IPS-20b (cell line): ENCODE measurements around the gene TMX2.
"Not testable (repeated sequence)": the region's sequence is repeated elsewhere in the genome, so short reads cannot be mapped to it uniquely, and the experiment has no call there.

Source experiments
- H3K27ac ChIP-seq: one replicate; pipeline ENCODE4 v1.5.1; 2013; ENCODE audit warnings: low read length
- H3K27me3 ChIP-seq: 2 replicates; pipeline ENCODE4 v1.6.1; 2013; ENCODE audit warnings: mild to moderate bottlenecking, low read length, inconsistent platforms; ENCODE audit not compliant: insufficient read depth
- H3K36me3 ChIP-seq: 2 replicates; pipeline ENCODE4 v1.6.1; 2013; ENCODE audit warnings: low read depth, mild to moderate bottlenecking, inconsistent platforms, low read length, moderate library complexity; ENCODE audit not compliant: insufficient read depth
- H3K4me1 ChIP-seq: 2 replicates; pipeline ENCODE4 v1.6.1; 2013; ENCODE audit warnings: mild to moderate bottlenecking, control low read depth, inconsistent platforms, low read length, moderate library complexity; ENCODE audit not compliant: insufficient read depth
- H3K4me3 ChIP-seq: 2 replicates; pipeline ENCODE4 v1.5.1; 2013; ENCODE audit warnings: mild to moderate bottlenecking, low read length, inconsistent platforms
- H3K9ac ChIP-seq: 2 replicates; pipeline ENCODE4 v1.6.1; 2013; ENCODE audit warnings: low read depth, mild to moderate bottlenecking, inconsistent platforms, low read length, moderate library complexity
- H3K9me3 ChIP-seq: 2 replicates; pipeline ENCODE4 v1.6.1; 2013; ENCODE audit warnings: mild to moderate bottlenecking, low read depth, low read length, inconsistent platforms; ENCODE audit not compliant: insufficient read depth

Gene TMX2

GRCh38 chr11:57690474-57690873, 21.9 kb upstream of the TMX2 start:
- not testable (repeated sequence) for H3K4me3 ChIP-seq, H3K4me1 ChIP-seq, H3K9ac ChIP-seq, H3K9me3 ChIP-seq, H3K27me3 ChIP-seq, H3K27ac ChIP-seq
- H3K36me3 ChIP-seq = peaks cover 86% of the 10 kb centered on the region

GRCh38 chr11:57698843-57699365, 13.5 kb upstream of the TMX2 start:
- Histone ChIP-seq H3K27ac (no peak overlapping the region), H3K36me3 (peaks cover 83% of the 10 kb centered on the region), H3K9me3 (no peaks in the 10 kb centered on the region), H3K27me3 (no peaks in the 10 kb centered on the region), H3K4me1 (no peaks in the 10 kb centered on the region), H3K9ac (no peak overlapping the region), H3K4me3 (no peak overlapping the region)

GRCh38 chr11:57699813-57700212, 12.6 kb upstream of the TMX2 start:
- Histone ChIP-seq H3K9me3 (no peaks in the 10 kb centered on the region), H3K36me3 (peaks cover 83% of the 10 kb centered on the region), H3K27ac (no peak overlapping the region), H3K27me3 (no peaks in the 10 kb centered on the region), H3K9ac (no peak overlapping the region), H3K4me3 (no peak overlapping the region), H3K4me1 (no peaks in the 10 kb centered on the region)

- H3K27me3 ChIP-seq = no peaks in the 10 kb centered on the region
- H3K36me3 ChIP-seq = peaks cover 80% of the 10 kb centered on the region
- H3K27ac ChIP-seq = no peak overlapping the region
- no peaks in the 10 kb centered on the region for H3K9me3 ChIP-seq
- no peaks in the 10 kb centered on the region for H3K4me1 ChIP-seq
- no peak overlapping the region for H3K9ac ChIP-seq
- H3K4me3 ChIP-seq = no peak overlapping the region
Measured at GRCh38 chr11:57700425-57700824, 12.0 kb upstream of the TMX2 start.

GRCh38 chr11:57703341-57703740, 9.1 kb upstream of the TMX2 start:
- peaks cover 62% of the 10 kb centered on the region for H3K36me3 ChIP-seq
- no peaks in the 10 kb centered on the region for H3K27me3 ChIP-seq
- H3K4me3 ChIP-seq = no peak overlapping the region
- H3K4me1 ChIP-seq = no peaks in the 10 kb centered on the region
- no peak overlapping the region for H3K9ac ChIP-seq
- H3K9me3 ChIP-seq = no peaks in the 10 kb centered on the region
- no peak overlapping the region for H3K27ac ChIP-seq

- H3K4me1 ChIP-seq = no peaks in the 10 kb centered on the region
- H3K27me3 ChIP-seq = no peaks in the 10 kb centered on the region
- no peak overlapping the region for H3K27ac ChIP-seq
- no peak overlapping the region for H3K4me3 ChIP-seq
- H3K36me3 ChIP-seq = peaks cover 53% of the 10 kb centered on the region
- H3K9me3 ChIP-seq = no peaks in the 10 kb centered on the region
- no peak overlapping the region for H3K9ac ChIP-seq
Measured at GRCh38 chr11:57704932-57705331, 7.5 kb upstream of the TMX2 start.

- not testable (repeated sequence) for H3K4me3 ChIP-seq, H3K9me3 ChIP-seq, H3K27me3 ChIP-seq, H3K4me1 ChIP-seq, H3K27ac ChIP-seq, H3K9ac ChIP-seq
- peaks cover 48% of the 10 kb centered on the region for H3K36me3 ChIP-seq
Measured at GRCh38 chr11:57705432-57705831, 7.0 kb upstream of the TMX2 start.

- Histone ChIP-seq H3K4me1 (peaks cover 7% of the 10 kb centered on the region; the same call in 1 of the 2 replicates), H3K4me3 (no peak overlapping the region), H3K36me3 (peaks cover 10% of the 10 kb centered on the region), H3K27ac (no peak overlapping the region), H3K9me3 (no peaks in the 10 kb centered on the region), H3K27me3 (no peaks in the 10 kb centered on the region), H3K9ac (no peak overlapping the region)
Measured at GRCh38 chr11:57709802-57710367, 2.5 kb upstream of the TMX2 start.

- Histone ChIP-seq H3K27ac (peak within 1 kb of the TSS; percentile 88), H3K4me1 (peaks cover 7% of the 10 kb centered on the region; the same call in 1 of the 2 replicates), H3K4me3 (peak within 1 kb of the TSS; percentile 98), H3K9ac (peak within 1 kb of the TSS; percentile 98), H3K36me3 (peaks cover 8% of the 10 kb centered on the region; the same call in 1 of the 2 replicates), H3K9me3 (no peaks in the 10 kb centered on the region), H3K27me3 (no peaks in the 10 kb centered on the region)
Measured at GRCh38 chr11:57711414-57712255, 758 bp upstream of the TMX2 start, which contains the start of gene MED19. Gene MED19, minus strand, starts transcription at chr11:57712215. Its CDS starts 36 bp downstream, at chr11:57712179.

- peak overlapping the region; percentile 98 for H3K4me3 ChIP-seq
- H3K27me3 ChIP-seq = no peaks in the 10 kb centered on the region
- no peak overlapping the region for H3K27ac ChIP-seq
- peak overlapping the region; percentile 98; the same call in 1 of the 2 replicates for H3K9ac ChIP-seq
- H3K36me3 ChIP-seq = peaks cover 10% of the 10 kb centered on the region
- no peaks in the 10 kb centered on the region; the same call in 1 of the 2 replicates for H3K9me3 ChIP-seq
- H3K4me1 ChIP-seq = peaks cover 7% of the 10 kb centered on the region; the same call in 1 of the 2 replicates
Measured at GRCh38 chr11:57713835-57714234, 1.4 kb downstream of the TMX2 start.

- not testable (repeated sequence) for H3K9ac ChIP-seq, H3K27me3 ChIP-seq, H3K4me1 ChIP-seq, H3K27ac ChIP-seq, H3K4me3 ChIP-seq, H3K9me3 ChIP-seq
- H3K36me3 ChIP-seq = peaks cover 29% of the 10 kb centered on the region
Measured at GRCh38 chr11:57716726-57717125, 4.3 kb downstream of the TMX2 start.

GRCh38 chr11:57727185-57727584, 14.8 kb downstream of the TMX2 start:
- H3K9ac ChIP-seq = no peak overlapping the region
- peaks cover 8% of the 10 kb centered on the region; the same call in 1 of the 2 replicates for H3K36me3 ChIP-seq
- H3K27me3 ChIP-seq = no peaks in the 10 kb centered on the region
- H3K4me1 ChIP-seq = no peaks in the 10 kb centered on the region; the same call in 1 of the 2 replicates
- H3K9me3 ChIP-seq = no peaks in the 10 kb centered on the region
- no peak overlapping the region for H3K27ac ChIP-seq
- no peak overlapping the region for H3K4me3 ChIP-seq
